Mucosa of descending colon (tissue), 3 donors: ENCODE measurements around the gene GNAS-AS1. TPM values are rescaled to one million over a fixed set of nuclear protein-coding genes. Genes with fewer than 3 reads are reported as not detected.

Experiments
- ATAC-seq: fragments of 200-7000 bp; cut with Tn5 transposase; one replicate; pipeline ENCODE4 v1.9.1; 2020; ENCODE audit warnings: mild to moderate bottlenecking, moderate library complexity
- DNase-seq, 3 donors: peaks; one replicate each; pipeline ENCODE4 v3.0.0-alpha.2; 2020
- H3K36me3 ChIP-seq: fragments of 200-600 bp; one replicate; pipeline ENCODE4 v1.8.0; 2021; ENCODE audit warnings: low read depth, mild to moderate bottlenecking
- H3K4me1 ChIP-seq: fragments of 200-600 bp; one replicate; pipeline ENCODE4 v1.8.0; 2021; ENCODE audit warnings: low read depth, mild to moderate bottlenecking
- H3K4me3 ChIP-seq: fragments of 200-600 bp; one replicate; pipeline ENCODE4 v1.8.0; 2021; ENCODE audit warnings: mild to moderate bottlenecking
- H3K9me3 ChIP-seq: fragments of 200-600 bp; one replicate; pipeline ENCODE4 v1.8.0; 2021; ENCODE audit warnings: mild to moderate bottlenecking
- CTCF ChIP-seq: fragments of 200-600 bp; IDR thresholded peaks from one replicate; pipeline ENCODE4 v1.8.0; 2022; ENCODE audit warnings: antibody characterized with exemption, mild to moderate bottlenecking
- intact Hi-C, 2 donors: fragments of 100-400 bp; cut with DNase I in 1 of 2; cut with micrococcal nuclease in 1 of 2; formaldehyde crosslinking; loops; one replicate each; pipeline versions ENCODE4 v1.11.0 to v1.11.1; 2022; cut with DNase I, micrococcal nuclease
- total RNA-seq, 3 donors: library from RNA; stranded (reverse); fragmentation: NEBNext Ultra II Directional in 2 of 3; extraction: Animal tissue kit (Norgen Biotek cat#: 25700) in 2 of 3; gene quantifications; one replicate each; pipeline versions ENCODE4 v1.2.1 to v1.2.4, GENCODE V29; 2021 to 2023
- donor health status: DM: no; HTN: no; CAD: no; lungs with moderate emphysema.
- donor health status: DM: no; HTN: no; CAD: no.
- donor health status: DM: no; HTN: yes; CAD: no.

GNAS-AS1 gene
- total RNA-seq, 3 donors from 2014 or later: 0.54 to 1.4 (median 1.0) TPM

GRCh38 chr20:58851221-58851968, 693 bp upstream of the GNAS-AS1 start:
- intact Hi-C loops: no loop called here

GRCh38 chr20:58847463-58847862, 3.2 kb downstream of the GNAS-AS1 start:
- H3K4me1 ChIP-seq: peaks cover 8% of the 10 kb centered on the region
- ATAC-seq (no peak), DNase-seq (no peak)
- intact Hi-C loops: no loop called here
- no peaks in the 10 kb centered on the region for H3K36me3 ChIP-seq
- H3K9me3 ChIP-seq: no peaks in the 10 kb centered on the region
- H3K4me3 ChIP-seq: no peak overlapping the region
- no peak for TF ChIP-seq CTCF

More at GRCh38 chr20:58851221-58851968, 693 bp upstream of the GNAS-AS1 start:
- DNase-seq: peak in 2 of 3 donors; percentile 20 to 46
- Histone ChIP-seq H3K9me3 (no peaks in the 10 kb centered on the region), H3K4me3 (no peak overlapping the region), H3K4me1 (peaks cover 15% of the 10 kb centered on the region), H3K36me3 (no peaks in the 10 kb centered on the region)
- peak; percentile 20 for ATAC-seq
- no peak for TF ChIP-seq CTCF

- Histone ChIP-seq H3K4me3 (no peak overlapping the region), H3K4me1 (no peaks in the 10 kb centered on the region), H3K9me3 (no peaks in the 10 kb centered on the region), H3K36me3 (no peaks in the 10 kb centered on the region)
- intact Hi-C loops: no loop called here
- ATAC-seq (no peak), DNase-seq (no peak)
- TF ChIP-seq CTCF: no peak
Observed at GRCh38 chr20:58845706-58846105, 5.0 kb downstream of the GNAS-AS1 start.

- no peak for TF ChIP-seq CTCF
- DNase-seq (no peak), ATAC-seq (no peak)
- no peaks in the 10 kb centered on the region for H3K9me3 ChIP-seq
- intact Hi-C loops: no loop called here
- no peak overlapping the region for H3K4me3 ChIP-seq
- no peaks in the 10 kb centered on the region for H3K4me1 ChIP-seq
- no peaks in the 10 kb centered on the region for H3K36me3 ChIP-seq
Observed at GRCh38 chr20:58843128-58843556, 7.6 kb downstream of the GNAS-AS1 start.

GRCh38 chr20:58842276-58842675, 8.4 kb downstream of the GNAS-AS1 start:
- Histone ChIP-seq H3K9me3 (no peaks in the 10 kb centered on the region), H3K4me1 (no peaks in the 10 kb centered on the region), H3K4me3 (no peak overlapping the region), H3K36me3 (no peaks in the 10 kb centered on the region)
- intact Hi-C loops: no loop called here
- ATAC-seq (no peak), DNase-seq (no peak)
- TF ChIP-seq CTCF: no peak
